IPS-18c (cell line): Measurements from ENCODE around the gene EPB41.
"Not testable (repeated sequence)": the region's sequence is repeated elsewhere in the genome, so short reads cannot be mapped to it uniquely, and the experiment has no call there.

Source experiments
- H3K4me3 ChIP-seq: 2 replicates; pipeline ENCODE4 v1.7.0; 2013; ENCODE audit warnings: low read depth, mild to moderate bottlenecking, low read length, moderate library complexity; ENCODE audit not compliant: insufficient read depth
- H3K9me3 ChIP-seq: one replicate; pipeline ENCODE4 v1.6.1; 2013; ENCODE audit warnings: mild to moderate bottlenecking, low read length, moderate library complexity; ENCODE audit not compliant: control insufficient read depth, insufficient read depth

Gene EPB41

DNA sequence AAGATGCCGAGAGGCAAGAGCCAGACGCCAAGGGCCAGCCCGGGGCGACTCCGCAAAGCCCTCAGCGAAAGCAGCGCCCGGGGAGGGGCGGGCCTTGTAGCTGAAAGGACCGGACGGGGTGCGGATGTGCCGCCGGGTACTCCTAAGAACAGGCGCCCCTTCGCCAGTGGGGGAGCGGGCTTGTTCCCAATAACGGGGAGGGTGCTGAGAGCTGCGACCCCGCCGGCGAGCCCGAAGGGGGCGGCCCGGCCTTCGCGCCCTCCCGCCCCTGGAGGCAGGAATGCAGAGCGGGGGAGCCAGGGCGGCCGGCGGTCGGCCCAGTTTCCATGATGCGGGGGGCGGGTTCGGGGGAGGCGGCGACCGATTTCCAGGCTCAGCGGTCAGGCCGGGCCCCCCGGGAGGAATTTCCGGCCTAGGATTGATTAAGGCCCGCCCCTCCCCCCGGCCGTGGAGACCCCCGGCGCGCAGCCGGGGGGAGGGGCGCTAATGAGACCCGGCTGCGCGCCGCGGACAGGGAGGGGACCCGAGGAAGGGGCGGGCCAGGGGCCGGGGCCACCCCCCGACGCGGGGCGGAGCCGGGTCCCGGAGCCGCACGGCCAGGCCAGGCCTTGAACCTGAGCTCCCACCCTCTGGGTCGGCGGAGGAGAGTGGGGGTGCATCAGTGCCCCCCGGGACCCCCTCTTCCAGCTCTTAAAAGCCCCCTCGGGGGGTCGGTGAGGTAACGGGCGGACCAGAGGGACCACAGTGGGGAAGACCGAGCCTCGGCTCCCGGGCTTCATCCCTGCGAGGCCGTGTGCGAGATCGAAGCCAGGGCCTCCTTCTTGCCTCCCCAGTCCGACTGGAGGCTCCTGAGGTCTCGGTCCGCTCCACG lies 210.2 kb downstream of the EPB41 start:
- Histone ChIP-seq H3K4me3 (peak overlapping the region; percentile 74), H3K9me3 (peaks cover 10% of the 10 kb centered on the region)

DNA sequence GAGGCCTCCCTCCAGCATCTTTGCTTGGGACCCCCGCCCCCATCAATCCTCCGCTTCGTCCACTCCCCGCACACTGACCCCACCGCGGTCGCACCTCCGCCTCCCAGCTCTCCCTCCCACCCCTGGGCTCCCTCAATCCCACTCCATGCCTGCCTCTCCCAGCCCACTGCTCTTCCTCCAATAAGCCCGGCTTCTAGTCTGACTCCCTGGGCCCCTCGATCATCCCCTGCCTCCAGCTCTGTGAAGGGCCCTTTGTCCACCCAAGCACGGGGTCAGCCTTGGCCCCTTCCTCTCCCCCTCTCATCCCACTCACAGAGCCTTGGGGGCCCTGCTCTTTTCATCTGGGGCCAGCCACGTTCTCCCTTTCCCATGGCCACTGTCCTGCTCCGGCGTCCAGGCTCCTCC lies 210.9 kb downstream of the EPB41 start:
- H3K9me3 ChIP-seq = peaks cover 10% of the 10 kb centered on the region
- H3K4me3 ChIP-seq = peak overlapping the region; percentile 74

GRCh38 chr1:29125788-29126187 lies 211.4 kb downstream of the EPB41 start:
- Histone ChIP-seq H3K9me3 (peaks cover 10% of the 10 kb centered on the region), H3K4me3 (no peak overlapping the region)

GRCh38 chr1:29126198-29126597 lies 211.8 kb downstream of the EPB41 start:
- Histone ChIP-seq H3K9me3 (peaks cover 10% of the 10 kb centered on the region), H3K4me3 (no peak overlapping the region)

GRCh38 chr1:29128739-29129138 lies 214.4 kb downstream of the EPB41 start:
- Histone ChIP-seq H3K9me3 (peaks cover 4% of the 10 kb centered on the region), H3K4me3 (no peak overlapping the region)

GRCh38 chr1:29129916-29130315 lies 215.5 kb downstream of the EPB41 start:
- Histone ChIP-seq H3K9me3 (peaks cover 4% of the 10 kb centered on the region), H3K4me3 (no peak overlapping the region)

DNA sequence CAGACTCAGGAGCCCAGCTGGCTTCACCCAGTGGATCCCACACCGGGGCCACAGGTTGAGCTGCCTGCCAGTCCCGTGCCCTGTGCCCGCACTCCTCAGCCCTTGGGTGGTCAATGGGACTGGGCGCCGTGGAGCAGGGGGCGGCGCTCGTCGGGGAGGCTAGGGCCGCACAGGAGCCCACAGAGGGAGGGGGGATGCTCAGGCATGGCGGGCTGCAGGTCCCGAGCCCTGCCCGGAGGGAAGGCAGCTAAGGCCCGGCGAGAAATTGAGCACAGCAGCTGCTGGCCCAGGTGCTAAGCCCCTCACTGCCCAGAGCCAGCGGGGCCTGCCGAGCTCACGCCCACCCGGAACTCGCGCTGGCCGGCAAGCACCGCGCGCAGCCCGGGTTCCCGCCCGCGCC lies 216.7 kb downstream of the EPB41 start:
- H3K9me3 ChIP-seq, H3K4me3 ChIP-seq: not testable (repeated sequence)

- no peaks in the 10 kb centered on the region for H3K9me3 ChIP-seq
- H3K4me3 ChIP-seq = no peak overlapping the region
These were observed 219.7 kb downstream of the EPB41 start for GRCh38 chr1:29133861-29134694.

- H3K4me3 ChIP-seq = no peak overlapping the region
These were observed 220.3 kb downstream of the EPB41 start for GRCh38 chr1:29134695-29135028.

GRCh38 chr1:29136391-29136915 lies 222.1 kb downstream of the EPB41 start:
- no peaks in the 10 kb centered on the region for H3K9me3 ChIP-seq
- H3K4me3 ChIP-seq = no peak overlapping the region

More at GRCh38 chr1:29134695-29135028, 220.3 kb downstream of the EPB41 start:
- H3K9me3 ChIP-seq = no peaks in the 10 kb centered on the region

- H3K4me3 ChIP-seq = no peak overlapping the region
- no peaks in the 10 kb centered on the region for H3K9me3 ChIP-seq
These were observed 228.3 kb downstream of the EPB41 start for GRCh38 chr1:29142714-29143113.

- H3K9me3 ChIP-seq = no peaks in the 10 kb centered on the region
These were observed 229.8 kb downstream of the EPB41 start for GRCh38 chr1:29144178-29144577.

GRCh38 chr1:29145739-29146437 lies 231.5 kb downstream of the EPB41 start:
- Histone ChIP-seq H3K4me3 (no peak overlapping the region), H3K9me3 (no peaks in the 10 kb centered on the region)

More at GRCh38 chr1:29144178-29144577, 229.8 kb downstream of the EPB41 start:
- H3K4me3 ChIP-seq = no peak overlapping the region

DNA sequence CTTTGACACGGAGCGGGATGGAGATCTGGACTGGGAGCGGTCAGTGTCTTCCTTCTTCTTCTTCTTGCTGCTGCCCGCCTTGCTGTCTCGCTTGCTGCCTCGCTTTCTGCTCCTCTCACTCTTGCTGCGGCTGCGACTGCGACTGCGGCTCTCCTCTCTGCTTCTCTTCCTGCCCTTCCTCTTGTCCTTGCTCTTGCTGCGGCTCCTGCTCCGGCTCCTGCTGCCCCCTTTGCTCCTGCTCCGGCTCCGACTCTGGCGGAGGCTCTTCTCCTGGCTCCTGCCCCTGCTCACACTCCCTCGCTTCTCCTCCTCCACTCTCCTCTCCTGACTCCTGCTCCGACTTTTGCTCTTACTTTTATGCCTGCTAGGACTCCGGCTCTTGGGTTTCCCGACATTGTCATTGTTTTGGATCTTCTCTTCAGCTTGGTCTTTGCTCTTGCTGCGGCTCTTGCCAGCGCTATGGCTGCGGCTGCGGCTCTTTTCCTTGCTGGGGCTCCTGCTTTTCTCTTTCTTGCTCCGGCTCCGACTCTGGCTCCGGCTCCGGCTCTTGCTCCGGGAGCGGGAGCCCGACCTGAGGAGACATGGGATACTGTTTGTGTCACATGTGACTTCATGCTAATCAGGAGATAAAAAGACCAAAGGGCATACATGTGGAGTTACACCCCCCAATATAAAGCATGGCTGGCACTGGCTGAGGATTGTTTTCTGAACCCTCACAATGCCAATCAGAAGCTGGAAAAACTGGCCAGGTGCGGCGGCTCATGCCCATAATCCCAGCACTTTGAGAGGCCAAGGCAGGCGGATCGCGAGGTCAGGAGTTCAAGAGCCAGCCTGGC lies 234.5 kb downstream of the EPB41 start:
- H3K4me3 ChIP-seq = no peak overlapping the region
- no peaks in the 10 kb centered on the region for H3K9me3 ChIP-seq

DNA sequence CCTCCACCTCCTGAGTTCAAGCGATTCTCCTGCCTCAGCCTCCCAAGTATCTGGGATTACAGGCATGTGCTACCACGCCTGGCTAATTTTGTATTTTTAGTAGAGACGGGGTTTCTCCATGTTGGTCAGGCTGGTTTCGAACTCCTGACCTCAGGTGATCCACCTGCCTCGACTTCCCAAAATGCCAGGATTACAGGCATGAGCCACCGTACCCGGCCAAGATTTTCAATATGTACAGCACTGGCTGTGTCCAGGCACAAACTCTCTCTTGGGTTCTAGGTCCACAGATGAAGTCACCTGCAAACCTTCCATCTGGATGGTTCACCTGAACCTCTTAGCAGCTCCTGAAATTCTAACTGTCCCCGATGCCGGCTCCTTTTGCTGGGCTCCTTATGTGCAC lies 236.0 kb downstream of the EPB41 start:
- H3K9me3 ChIP-seq, H3K4me3 ChIP-seq: not testable (repeated sequence)

- Histone ChIP-seq H3K4me3 (no peak overlapping the region), H3K9me3 (no peaks in the 10 kb centered on the region)
These were observed 237.9 kb downstream of the EPB41 start for GRCh38 chr1:29152046-29152805.
